Measurements from ENCODE around the gene SELENOO.
"Not testable (repeated sequence)": the region's sequence is repeated elsewhere in the genome, so short reads cannot be mapped to it uniquely, and the experiment has no call there.

The SELENOO gene

GRCh38 chr22:50200461-50201190 lies at the start of gene SELENOO:
Gene SELENOO, plus strand, starts transcription at chr22:50201011. Its CDS starts 26 bp downstream, at chr22:50201037.
- ATAC-seq (peak; percentile 91), DNase-seq (peak; percentile 97)

- ATAC-seq = no peak
- DNase-seq = no peak
These were observed 49.0 kb upstream of the SELENOO start for GRCh38 chr22:50151571-50152537.

- ATAC-seq = no peak
- DNase-seq = no peak
These were observed 47.6 kb upstream of the SELENOO start for GRCh38 chr22:50153056-50153755.

GRCh38 chr22:50153756-50154140 lies 47.1 kb upstream of the SELENOO start:
- ATAC-seq = no peak
- DNase-seq = no peak

- ATAC-seq = no peak
These were observed 43.0 kb upstream of the SELENOO start for GRCh38 chr22:50157709-50158375.

GRCh38 chr22:50160947-50161346 lies 39.9 kb upstream of the SELENOO start:
- ATAC-seq = no peak
- no peak for DNase-seq

More at GRCh38 chr22:50157709-50158375, 43.0 kb upstream of the SELENOO start:
- no peak for DNase-seq

- DNase-seq (no peak), ATAC-seq (no peak)
These were observed 39.1 kb upstream of the SELENOO start for GRCh38 chr22:50161508-50162390.

GRCh38 chr22:50162391-50162956 lies 38.3 kb upstream of the SELENOO start:
- ATAC-seq (no peak), DNase-seq (no peak)

- no peak for DNase-seq
- ATAC-seq = no peak
These were observed 35.2 kb upstream of the SELENOO start for GRCh38 chr22:50165436-50166123.

GRCh38 chr22:50167689-50168489 lies 32.9 kb upstream of the SELENOO start:
- DNase-seq (no peak), ATAC-seq (no peak)

GRCh38 chr22:50168490-50169180 lies 32.2 kb upstream of the SELENOO start:
- not testable (repeated sequence) for DNase-seq, ATAC-seq

GRCh38 chr22:50169181-50169759 lies 31.5 kb upstream of the SELENOO start:
- ATAC-seq (no peak), DNase-seq (peak; percentile 11)

GRCh38 chr22:50169774-50170341 lies 31.0 kb upstream of the SELENOO start:
- DNase-seq (peak; percentile 69), ATAC-seq (peak; percentile 52)

GRCh38 chr22:50170453-50171318 lies 30.1 kb upstream of the SELENOO start, which contains the start of gene PANX2:
Gene PANX2, plus strand, starts transcription at chr22:50170731. Its CDS starts 0 bp downstream, at chr22:50170731.
- peak; percentile 16 for DNase-seq

GRCh38 chr22:50171319-50171964 lies 29.4 kb upstream of the SELENOO start:
- ATAC-seq = no peak
- no peak for DNase-seq

More at GRCh38 chr22:50170453-50171318, 30.1 kb upstream of the SELENOO start, which contains the start of gene PANX2:
- ATAC-seq = peak; percentile 5

GRCh38 chr22:50171965-50172421 lies 28.8 kb upstream of the SELENOO start:
- DNase-seq (no peak), ATAC-seq (no peak)
